B cell (primary cell): ENCODE results near the gene USH2A.

ENCODE experiments used
- CTCF ChIP-seq: fragments of 200-600 bp; IDR thresholded peaks from one replicate; pipeline ENCODE4 v1.8.0; 2022; ENCODE audit warnings: antibody characterized with exemption, mild to moderate bottlenecking
- EZH2 ChIP-seq: IDR thresholded peaks from 2 replicates; pipeline ENCODE4 v1.6.1; 2012; ENCODE audit warnings: borderline replicate concordance, low read depth, mild to moderate bottlenecking, moderate library complexity, low read length; ENCODE audit not compliant: insufficient read depth, poor library complexity, severe bottlenecking

- no peak for TF ChIP-seq EZH2
- TF ChIP-seq CTCF: no peak
These were observed 758.0 kb downstream of the USH2A start for GRCh38 chr1:215665215-215665614.
